ENCODE measurements around the gene SLC6A8.
"Not testable (repeated sequence)": the region's sequence is repeated elsewhere in the genome, so short reads cannot be mapped to it uniquely, and the experiment has no call there.

Gene SLC6A8

DNA sequence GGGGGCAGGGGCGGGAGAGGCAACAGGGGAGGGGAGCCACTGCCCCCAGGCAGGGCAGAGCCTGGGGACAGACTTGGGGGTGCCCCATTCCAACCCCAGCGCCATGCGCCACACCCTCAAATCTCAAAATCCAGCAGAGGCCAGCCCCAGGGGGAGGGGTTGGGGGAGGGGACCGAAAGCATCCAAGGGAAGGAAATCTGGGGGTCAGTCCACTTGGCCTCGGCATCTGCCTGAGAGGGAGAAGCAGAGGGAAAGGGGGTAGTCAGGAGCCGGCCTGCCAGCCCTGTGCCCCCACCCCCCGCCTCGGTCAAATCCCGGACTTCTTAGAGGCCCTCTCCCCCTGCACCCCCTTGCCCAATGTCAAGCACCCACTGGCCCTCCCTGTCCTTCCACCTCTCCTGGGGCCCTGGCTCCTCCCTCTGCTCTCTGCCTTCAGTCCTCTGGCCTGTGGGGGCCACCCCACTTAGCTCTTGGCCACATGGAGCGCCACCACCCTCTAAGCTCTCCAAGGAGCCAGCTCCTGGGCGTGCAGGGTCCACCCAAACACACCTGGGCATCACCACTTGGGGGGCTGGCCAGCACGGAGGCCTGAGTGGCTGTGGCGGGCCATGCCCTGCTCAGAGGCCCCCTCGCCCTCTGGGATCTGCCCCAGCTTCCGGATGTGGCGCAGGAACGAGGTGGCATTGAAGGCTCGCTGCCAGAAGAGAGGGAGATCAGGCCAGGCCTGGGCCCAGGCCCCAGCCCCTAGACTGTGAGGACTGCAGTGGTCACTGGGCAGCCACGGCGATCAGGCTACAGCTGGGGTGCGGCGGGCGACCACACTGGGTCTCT, 17.6 kb upstream of the SLC6A8 start:
- no peak overlapping the region for H3K4me3 ChIP-seq (ENCODE audit: low read length)
- no peak for DNase-seq (ENCODE audit: low read depth, low spot score)

DNA sequence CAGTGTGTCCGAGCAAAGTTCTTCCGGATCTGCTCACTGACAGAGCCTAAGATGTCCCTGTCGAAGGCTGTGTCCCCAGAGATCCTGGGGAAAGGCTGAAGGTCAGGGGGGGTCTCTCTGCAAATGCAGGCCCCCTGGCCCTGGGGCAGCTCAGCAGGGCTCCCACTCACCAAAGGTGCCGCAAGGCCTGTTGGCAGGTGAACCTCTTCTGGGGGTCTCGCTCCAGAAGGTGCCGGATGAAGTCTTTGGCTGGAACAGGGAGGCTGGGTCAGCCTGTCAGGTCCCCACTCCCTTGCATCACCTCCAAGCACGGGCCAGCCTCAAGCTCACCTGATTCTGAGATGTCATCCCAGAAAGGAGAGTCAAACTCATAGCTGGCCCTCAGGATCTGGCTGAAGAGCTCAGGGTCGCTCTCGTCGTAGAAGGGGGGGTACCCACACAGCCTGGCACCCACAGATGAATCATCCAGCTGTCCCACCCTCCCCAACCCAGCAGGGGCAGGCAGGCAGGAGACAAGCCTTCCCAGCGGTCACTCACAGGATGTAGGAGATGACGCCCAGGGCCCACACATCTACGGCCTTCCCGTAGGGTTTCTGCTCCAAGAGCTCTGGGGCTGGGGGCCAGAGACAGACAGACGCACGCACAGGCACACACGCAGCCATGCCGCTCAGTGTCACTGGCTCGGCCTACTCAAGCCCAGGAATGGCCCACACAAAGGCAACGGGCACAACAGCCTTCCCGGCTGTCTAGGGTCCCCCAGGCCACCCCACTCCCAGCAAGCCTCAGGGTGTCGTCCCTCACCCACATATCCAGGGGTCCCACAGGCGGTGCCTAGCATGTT, 16.8 kb upstream of the SLC6A8 start:
- DNase-seq (ENCODE audit: low read depth, low spot score): no peak
- H3K4me3 ChIP-seq (ENCODE audit: low read length): no peak overlapping the region

DNA sequence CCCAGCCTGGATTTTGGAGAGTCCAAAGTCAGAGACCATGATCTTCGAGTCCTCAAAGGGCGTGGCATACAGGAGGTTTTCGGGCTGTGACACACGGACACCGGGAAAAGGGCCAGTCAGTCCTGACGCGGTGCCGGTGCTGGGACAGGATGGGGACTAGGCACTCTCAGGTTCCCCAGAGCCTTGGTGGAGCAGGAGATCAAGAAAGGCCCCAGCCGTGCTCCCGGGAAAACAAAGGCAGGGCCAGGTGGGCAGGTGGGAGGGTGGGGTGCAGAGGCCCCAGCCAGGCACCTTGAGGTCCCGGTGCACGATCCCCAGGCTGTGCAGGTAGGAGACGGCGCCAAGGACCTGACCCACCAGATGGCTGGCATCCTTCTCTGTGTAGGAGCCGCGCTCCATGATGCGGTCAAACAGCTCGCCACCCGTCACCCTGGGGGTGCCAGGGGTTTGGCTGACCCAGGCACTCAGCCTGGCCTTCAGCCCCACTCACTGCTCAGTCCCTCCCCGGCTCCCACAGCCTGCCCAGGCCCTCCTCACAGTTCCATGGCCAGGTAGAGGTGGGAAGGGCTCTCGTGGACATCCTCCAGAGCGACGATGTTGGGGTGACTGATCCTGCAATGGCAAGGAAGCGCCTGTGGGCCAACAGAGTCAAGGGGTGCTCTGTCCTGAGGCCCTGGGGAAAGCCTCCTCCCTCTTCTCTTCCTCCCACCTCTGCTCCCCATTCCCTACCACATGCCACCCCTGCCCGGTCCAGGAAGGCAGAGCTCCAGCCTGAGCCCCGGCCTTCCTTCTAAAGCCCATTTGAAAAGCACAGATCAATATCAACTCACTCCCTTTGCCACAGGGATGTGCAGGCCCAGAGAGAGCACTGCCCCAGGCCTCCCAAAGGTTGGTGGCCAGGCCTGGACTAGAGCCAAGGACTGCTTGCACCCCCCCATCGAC, 15.9 kb upstream of the SLC6A8 start:
- no peak for DNase-seq (ENCODE audit: low read depth, low spot score)
- H3K4me3 ChIP-seq (ENCODE audit: low read length): no peak overlapping the region

DNA sequence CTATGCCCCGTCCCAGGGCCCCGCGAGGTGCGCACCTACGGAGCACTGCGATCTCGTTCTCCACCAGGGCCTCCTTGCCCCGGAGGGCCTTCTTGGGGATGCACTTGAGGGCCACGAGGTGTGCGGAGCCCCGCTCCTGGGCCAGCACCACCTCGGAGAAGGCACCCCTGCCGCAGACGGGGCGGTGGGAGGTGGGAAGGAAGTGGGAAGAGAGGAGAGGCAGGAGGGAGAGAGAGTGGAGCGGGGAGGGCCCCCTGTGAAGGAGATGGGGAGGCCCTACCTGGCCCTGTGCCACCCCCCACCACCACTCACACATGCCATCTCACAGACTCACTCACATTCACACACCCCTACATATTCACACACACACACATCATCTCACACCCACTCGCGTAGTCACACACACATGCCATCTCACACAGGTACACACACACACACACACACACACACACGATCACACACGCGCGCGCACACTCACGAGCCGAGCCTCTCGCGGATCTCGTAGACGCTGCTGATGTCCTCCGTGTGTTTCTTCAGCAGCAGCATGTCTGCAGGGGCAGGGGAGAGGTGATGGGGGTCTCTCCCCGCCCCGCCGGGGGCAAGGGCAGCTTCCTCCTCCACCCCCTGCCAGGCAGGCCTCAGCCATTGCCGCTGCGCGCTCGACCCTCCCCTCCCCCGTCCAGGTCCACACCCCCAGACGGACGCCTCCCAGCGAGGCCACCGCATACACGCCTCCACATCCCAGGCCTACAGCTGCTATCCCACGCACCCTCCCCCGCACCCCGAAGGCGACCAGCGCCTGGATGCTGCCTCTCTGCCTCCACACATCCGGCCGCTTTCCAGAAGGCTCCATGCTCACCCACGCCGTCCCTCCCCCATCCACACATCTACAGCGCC, 14.9 kb upstream of the SLC6A8 start:
- no peak overlapping the region for H3K4me3 ChIP-seq (ENCODE audit: low read length)
- no peak for DNase-seq (ENCODE audit: low read depth, low spot score)

DNA sequence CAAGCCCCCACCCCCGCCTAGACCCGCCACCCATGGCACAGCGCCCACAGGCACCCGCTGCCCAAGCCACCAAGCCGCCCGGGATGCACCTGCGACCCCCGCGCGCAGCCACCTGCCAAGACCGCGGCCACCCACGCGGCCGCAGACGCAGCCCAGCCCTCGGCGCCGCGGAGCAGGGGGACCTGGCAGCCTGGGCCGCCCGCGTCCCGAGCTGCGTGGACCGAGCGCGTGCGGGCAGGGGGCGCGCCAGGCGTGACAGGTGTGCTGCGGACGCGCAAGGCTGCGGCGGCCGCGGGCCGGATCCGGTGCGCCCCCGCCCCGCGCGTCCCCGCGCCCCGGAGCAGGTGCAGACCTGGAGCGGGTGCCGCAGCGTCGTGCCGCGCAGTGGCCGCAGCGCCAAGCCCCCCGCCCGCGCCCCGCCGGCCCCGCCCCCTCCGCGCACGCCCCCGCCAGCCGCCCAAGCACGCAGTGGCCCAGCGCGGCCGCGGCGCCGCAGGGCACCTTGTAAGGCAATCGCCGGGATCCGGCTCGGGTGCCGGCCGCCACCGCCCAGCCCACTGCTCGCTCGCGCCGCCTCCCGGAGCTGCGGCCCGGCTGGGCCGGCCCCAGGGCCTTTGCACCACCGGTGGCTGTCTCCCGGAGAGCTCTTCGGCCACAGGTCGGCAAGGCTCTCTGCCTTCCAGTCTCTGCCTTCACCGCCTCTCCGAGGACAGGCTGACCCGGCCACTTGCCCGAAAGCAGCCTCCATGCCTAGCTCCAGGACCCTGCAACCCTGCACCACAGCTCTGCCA, 14.1 kb upstream of the SLC6A8 start, which contains the start of gene PNCK:
TSS of gene PNCK (minus strand) at position 386 of the 791 bp plus-strand sequence. CDS start 737 bp downstream, outside the sequence.
- DNase-seq (ENCODE audit: low read depth, low spot score): no peak
- H3K4me3 ChIP-seq (ENCODE audit: low read length): no peak within 1 kb of the TSS

DNA sequence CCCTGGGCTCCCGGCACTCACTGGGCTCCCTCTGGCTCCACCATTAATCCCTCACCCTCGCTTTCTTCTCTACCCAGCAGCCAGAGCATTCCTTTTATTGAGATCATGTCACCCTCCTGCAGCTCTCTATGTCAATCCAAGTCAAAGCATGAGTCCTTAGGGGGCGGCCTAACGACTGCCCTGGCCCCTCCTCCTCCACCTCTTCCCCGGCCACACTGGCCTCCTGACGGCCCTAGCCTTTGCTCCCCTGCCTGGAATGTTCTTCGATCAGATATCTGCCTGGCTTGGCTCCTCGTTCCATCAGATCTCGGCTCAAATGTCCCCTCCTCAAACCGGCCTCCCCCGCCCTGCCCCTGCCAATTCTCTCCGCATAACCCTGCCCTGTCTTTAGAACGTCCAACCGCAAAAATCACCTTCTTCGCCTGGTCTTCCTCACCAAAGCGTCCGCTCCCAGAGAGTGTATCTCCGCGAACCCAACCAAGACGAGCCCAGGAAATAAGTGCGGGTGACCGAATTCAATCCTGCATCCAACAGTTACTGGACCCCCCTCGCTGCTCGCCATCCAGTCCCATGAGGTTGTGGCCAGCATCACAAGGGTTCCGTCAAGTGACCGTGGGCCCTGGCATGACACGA, 13.4 kb upstream of the SLC6A8 start:
- DNase-seq (ENCODE audit: low read depth, low spot score): no peak
- no peak overlapping the region for H3K4me3 ChIP-seq (ENCODE audit: low read length)

DNA sequence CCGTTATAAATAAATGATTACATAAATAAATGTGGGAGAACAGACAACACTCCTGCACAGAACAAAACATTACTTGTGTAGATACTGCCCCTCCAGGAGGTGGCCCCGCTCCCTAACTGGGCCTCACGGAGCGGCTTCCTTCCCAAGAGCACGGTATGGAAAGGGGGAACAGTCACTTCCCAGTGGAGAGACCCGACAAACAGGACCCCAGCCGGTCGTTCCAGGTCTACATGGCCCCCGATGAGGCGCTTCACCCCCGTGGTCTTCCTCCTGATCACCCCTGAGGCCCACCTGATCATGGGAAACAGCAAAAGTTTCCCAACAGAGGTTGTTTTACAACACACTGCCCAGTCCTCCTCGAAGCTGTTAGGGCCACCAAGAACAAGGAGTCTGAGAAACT, 6.6 kb upstream of the SLC6A8 start:
- no peak overlapping the region for H3K4me3 ChIP-seq (ENCODE audit: low read length)
- DNase-seq (ENCODE audit: low read depth, low spot score): no peak

DNA sequence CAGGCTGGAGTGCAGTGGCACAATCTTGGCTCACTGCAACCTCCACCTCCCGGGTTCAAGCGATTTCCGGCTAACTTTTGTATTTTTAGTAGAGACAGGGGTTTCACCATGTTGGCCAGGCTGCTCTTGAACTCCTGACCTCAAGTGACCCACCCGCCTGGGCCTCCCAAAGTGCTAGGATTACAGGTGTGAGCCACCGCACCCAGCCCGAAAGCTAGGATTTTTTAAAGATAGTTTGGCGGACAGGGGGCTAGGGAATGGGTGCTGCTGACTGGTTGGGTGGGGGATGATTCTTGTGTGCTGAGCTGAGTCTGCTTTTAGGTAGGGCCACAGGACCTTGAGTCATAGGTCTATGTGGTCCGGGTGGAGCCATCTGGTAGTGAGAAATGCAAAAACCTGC, 4.2 kb upstream of the SLC6A8 start:
- H3K4me3 ChIP-seq (ENCODE audit: low read length); DNase-seq (ENCODE audit: low read depth, low spot score): not testable (repeated sequence)

DNA sequence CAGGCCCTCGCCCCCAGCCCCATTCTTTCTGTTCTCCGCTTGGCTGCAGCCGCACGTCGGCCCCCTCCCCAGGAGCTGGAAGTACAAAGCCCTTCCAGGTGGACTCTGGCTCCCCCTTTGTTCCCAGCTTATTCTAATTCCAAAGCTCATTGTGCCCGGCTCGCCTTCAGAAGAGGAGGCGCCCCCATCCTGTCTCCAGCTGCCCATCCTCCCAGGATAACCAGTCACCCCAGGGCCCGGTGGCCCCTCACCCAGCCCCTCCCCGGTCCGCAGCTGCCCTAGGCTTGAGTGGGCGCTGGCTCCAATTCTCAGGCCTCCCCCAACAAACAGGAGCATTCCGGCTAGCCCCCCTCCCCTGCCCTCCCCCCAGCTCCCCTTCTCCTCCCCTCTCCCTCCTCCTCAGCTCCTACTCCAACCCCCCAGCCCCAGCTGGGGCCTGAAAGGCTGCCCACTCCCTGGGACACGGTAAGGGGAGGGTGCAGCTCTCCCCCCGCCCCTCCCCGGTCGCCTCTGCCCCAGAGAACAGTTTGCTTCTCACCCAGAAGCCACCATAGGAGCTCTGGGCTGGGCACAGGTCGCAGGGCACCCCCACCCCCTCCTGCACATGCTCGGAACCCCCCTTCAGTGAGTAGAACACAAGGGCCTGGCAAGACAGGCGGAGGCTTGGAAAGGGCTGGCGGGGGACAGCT, 3.1 kb upstream of the SLC6A8 start:
- no peak overlapping the region for H3K4me3 ChIP-seq (ENCODE audit: low read length)
- no peak for DNase-seq (ENCODE audit: low read depth, low spot score)

DNA sequence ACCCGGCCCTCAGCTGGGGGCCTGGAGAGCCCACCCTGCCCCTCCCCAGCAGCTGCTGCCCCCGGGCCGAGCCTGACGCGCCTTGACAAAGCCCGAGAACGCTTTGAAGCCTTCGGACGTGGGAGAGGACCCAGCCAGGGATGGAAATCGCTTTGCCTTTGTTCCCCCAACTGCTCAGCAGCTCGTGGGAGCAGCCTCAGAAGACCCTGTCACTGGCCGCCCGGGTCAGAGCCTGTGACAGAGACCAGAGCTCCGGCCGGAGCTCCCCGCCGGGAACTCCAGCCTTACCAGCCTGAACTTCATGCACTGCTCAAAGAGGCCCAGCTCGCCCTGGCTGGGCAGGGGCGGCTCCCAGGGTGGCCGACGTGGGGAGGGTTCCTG, 2.6 kb upstream of the SLC6A8 start:
- no peak for DNase-seq (ENCODE audit: low read depth, low spot score)
- no peak overlapping the region for H3K4me3 ChIP-seq (ENCODE audit: low read length)

DNA sequence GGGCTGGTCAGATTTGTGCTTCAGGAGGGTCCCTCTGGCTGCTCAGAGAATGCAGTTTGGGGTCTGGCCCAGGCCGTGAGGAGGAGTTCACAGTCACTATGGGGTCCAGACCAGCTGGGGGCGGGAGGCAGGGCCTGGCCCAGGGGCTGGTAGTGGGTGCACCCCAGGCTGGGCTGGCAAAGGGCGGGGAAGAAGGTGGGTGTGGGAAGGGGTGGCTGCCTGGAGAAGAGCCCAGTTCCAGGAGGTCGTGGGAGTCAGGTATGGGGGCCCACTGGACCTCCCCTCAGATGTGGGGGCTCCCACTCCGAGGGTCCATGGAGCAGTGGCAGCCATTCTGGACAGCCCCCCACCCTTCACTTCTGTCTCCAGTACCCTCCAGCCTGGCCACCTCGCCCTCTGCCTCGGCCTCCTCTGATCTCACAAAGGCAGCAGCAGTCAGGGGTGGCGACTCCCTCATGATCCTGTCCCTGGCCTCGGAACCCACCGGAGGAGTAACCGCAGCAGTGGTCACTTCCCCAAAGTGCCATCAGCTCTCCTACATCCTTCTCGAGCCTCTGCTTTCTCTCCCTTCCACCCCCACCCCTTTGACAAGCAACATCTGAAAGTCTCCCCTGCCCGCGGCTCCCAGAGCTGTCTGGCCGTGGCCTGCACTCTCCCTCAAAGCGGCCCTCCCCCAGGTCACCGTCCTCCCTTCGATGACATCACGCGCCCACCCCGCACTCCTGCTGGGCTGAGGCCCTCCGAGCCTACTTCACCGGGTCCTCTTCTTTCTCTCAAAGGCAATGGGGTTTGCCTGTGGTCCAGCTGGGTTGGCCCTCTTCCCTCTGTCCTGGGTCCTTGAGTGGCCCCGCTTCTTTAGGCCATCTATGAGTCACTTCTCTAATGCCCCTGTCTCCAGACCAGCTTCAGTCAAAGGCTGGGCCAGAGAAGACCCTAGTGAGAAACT, 1.7 kb upstream of the SLC6A8 start:
- no peak for DNase-seq (ENCODE audit: low read depth, low spot score)
- no peak overlapping the region for H3K4me3 ChIP-seq (ENCODE audit: low read length)

DNA sequence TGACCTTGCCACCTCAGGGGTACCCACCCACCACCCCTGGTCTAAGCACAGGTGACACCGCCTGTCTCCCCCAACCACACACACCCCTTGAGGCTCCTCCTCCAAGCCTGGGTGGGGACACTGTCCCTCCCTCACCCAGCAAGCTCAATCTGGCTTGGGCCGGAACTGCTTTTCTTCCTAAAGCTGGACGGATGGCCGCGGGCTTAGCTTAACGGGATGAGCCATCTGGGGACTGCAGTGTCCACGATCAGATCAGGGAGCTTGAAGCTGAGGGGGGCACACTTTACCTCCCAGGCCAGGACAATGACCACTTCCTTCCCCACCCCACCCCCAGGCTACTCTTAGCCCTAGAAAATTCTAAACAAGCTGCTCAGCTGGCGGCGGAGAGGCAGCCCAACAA, 1.0 kb upstream of the SLC6A8 start:
- H3K4me3 ChIP-seq (ENCODE audit: low read length): no peak overlapping the region
- DNase-seq (ENCODE audit: low read depth, low spot score): no peak

DNA sequence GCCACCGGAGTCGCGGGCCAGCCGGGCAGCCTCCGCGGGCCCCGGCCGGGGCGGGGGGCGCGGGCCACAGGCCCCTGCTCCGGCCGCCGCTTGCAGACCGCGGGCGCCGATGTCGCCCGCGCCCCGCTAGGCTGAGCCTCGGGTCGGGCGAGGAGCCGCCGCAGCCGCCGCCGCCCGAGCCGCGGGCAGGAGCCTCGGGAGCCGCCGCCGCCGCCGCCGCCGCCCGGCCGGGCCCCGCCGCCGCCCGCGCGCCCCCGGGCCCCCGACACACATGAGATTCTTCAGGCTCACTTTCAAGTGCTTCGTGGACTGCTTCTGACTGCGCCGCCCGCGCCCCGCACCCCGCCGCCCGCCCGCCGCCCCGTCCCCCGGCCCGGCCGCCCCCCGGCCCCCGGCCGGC, 345 bp downstream of the SLC6A8 start:
- no peak for DNase-seq (ENCODE audit: low read depth, low spot score)
- H3K4me3 ChIP-seq (ENCODE audit: low read length): no peak overlapping the region

DNA sequence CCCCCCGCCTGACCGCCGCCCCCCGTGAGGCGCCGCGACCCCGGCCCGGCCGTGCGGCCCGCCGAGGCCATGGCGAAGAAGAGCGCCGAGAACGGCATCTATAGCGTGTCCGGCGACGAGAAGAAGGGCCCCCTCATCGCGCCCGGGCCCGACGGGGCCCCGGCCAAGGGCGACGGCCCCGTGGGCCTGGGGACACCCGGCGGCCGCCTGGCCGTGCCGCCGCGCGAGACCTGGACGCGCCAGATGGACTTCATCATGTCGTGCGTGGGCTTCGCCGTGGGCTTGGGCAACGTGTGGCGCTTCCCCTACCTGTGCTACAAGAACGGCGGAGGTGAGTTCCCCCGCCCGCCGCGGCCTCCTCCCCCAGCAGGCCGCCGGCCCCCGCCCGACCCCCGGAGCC, 780 bp downstream of the SLC6A8 start:
- DNase-seq (ENCODE audit: low read depth, low spot score): no peak
- H3K4me3 ChIP-seq (ENCODE audit: low read length): no peak overlapping the region

DNA sequence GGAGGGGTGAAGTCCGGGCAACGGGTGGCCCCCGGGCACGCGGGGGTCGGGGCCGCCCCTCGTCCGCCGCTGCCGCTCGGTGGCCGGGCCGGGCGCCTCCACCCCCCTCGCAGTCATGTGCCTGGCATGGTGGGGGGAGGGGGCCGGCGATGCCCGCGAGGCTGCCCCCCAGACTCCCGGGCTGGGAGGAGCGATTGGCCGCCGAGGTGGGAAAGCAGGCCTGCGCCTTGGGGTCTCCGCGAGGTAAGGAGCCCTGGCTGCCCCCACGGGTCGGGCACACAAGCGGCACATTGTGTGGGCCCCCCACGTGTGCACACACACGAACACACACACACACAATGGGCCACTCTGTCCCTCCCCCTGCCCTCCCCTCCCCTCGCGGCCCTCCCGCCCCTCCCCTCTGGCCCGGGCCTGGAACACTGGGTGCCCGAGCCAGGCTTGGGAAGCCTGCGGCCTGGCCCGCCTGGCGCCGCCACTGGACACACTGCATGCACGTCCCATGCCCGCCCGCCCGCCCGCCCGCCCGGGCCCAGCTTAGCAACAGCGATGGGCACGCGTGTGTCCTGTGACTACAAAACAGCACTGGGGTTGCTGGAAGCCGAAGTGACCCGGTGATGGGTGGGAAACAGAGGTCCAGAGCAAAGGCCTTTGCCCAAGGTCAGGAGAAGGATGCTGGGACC, 1.3 kb downstream of the SLC6A8 start:
- H3K4me3 ChIP-seq (ENCODE audit: low read length): no peak overlapping the region

More for the DNA sequence above, 1.3 kb downstream of the SLC6A8 start:
- no peak for DNase-seq (ENCODE audit: low read depth, low spot score)
